ENCODE measurements around the gene ACY1. TPM values are rescaled to one million over a fixed set of nuclear protein-coding genes. Genes with fewer than 3 reads are reported as not detected.

ACY1 gene
- total RNA-seq, 1 experiment from 2014 or later: 62.6 TPM

GRCh38 chr3:51958603-51959521 is 24.5 kb upstream of the ACY1 start:
- no peak for DNase-seq
- Histone ChIP-seq H2BK20ac (ENCODE audit: low read depth, low read length, poor library complexity, severe bottlenecking) (no peak overlapping the region), H3K56ac (ENCODE audit: insufficient read length, low read depth, low read length) (no peak overlapping the region), H2AK5ac (ENCODE audit: insufficient read length, low read length) (no peak overlapping the region), H3K18ac (ENCODE audit: insufficient read length, low read depth, low read length) (no peak overlapping the region), H4K8ac (replicated peaks; ENCODE audit: insufficient read length, low read depth, low read length) (no peak overlapping the region), H3K9ac (ENCODE audit: extremely low read depth, insufficient read length, low read length) (no peak overlapping the region), H4K91ac (ENCODE audit: insufficient read length, low read depth, low read length) (no peak overlapping the region), H3K4ac (ENCODE audit: low read depth, low read length) (no peak overlapping the region), H3K79me2 (ENCODE audit: insufficient read depth, low read length) (no peaks in the 10 kb centered on the region), H3K4me2 (ENCODE audit: insufficient read depth, insufficient read length, low read length) (no peak overlapping the region), H3K27ac (ENCODE audit: insufficient read length, low read depth, low read length) (no peak overlapping the region), H3K9me3 (ENCODE audit: control insufficient read depth, low read depth, low read length) (no peaks in the 10 kb centered on the region), H4K20me1 (ENCODE audit: control insufficient read depth, insufficient read depth, insufficient read length) (no peaks in the 10 kb centered on the region), H4K5ac (ENCODE audit: insufficient read length, low read depth, low read length) (no peak overlapping the region), H3K4me1 (ENCODE audit: insufficient read depth, low read length) (no peaks in the 10 kb centered on the region), H3T11ph (ENCODE audit: low read length) (no peak overlapping the region), H3K27me3 (ENCODE audit: insufficient read depth, low read length) (peaks cover 16% of the 10 kb centered on the region), H2BK120ac (ENCODE audit: low read depth, low read length, poor library complexity, severe bottlenecking) (no peak overlapping the region), H3K79me1 (ENCODE audit: insufficient read depth, low read depth, low read length, poor library complexity, severe bottlenecking) (no peaks in the 10 kb centered on the region), H3K14ac (ENCODE audit: insufficient read depth, low read length) (no peak overlapping the region), H2AFZ (ENCODE audit: low read length) (no peak overlapping the region), H2BK15ac (ENCODE audit: low read depth, low read length) (no peak overlapping the region), H2BK12ac (ENCODE audit: insufficient read length, low read depth, low read length) (no peak overlapping the region), H3K23me2 (ENCODE audit: insufficient read length, low read depth, low read length, poor library complexity, severe bottlenecking) (no peaks in the 10 kb centered on the region), H3K23ac (ENCODE audit: insufficient read length, low read depth, low read length) (no peak overlapping the region), H2BK5ac (ENCODE audit: insufficient read length, low read length) (no peak overlapping the region)
- H3K9me3 Mint-ChIP-seq: no peaks in the 10 kb centered on the region
- no peak for TF ChIP-seq CTCF (conservative IDR thresholded peaks at IDR 0.05)
- peak overlapping the region in 1 of 3 experiments; percentile 35; a peak in 1 of 7 replicates for H3K27ac Mint-ChIP-seq
- peaks cover 66% of the 10 kb centered on the region for H3K27me3 Mint-ChIP-seq (ENCODE audit: low read depth)
- no CpG with 5 or more reads among the region's 20 CpGs for WGBS (ENCODE audit: extremely low coverage, insufficient read length, low lambda C conversion rate)
- H3K4me3 Mint-ChIP-seq: no peak overlapping the region
- peaks cover 18 to 33% of the 10 kb centered on the region in 2 experiments for H3K4me1 Mint-ChIP-seq
- no peaks in the 10 kb centered on the region for H3K36me3 Mint-ChIP-seq (ENCODE audit: insufficient read depth in 1 of 3, low read depth in 3 of 3)

All from H9 (cell line).